Breast epithelium (tissue), 4 donors: ENCODE data around the gene PRKCE. TPM values are rescaled to one million over a fixed set of nuclear protein-coding genes. Genes with fewer than 3 reads are reported as not detected.
A peak's percentile ranks its signal among the peaks of the same experiment; 100 is the strongest.

Source experiments
- DNase-seq, 2 donors: peaks; one replicate each; pipeline ENCODE4 v3.0.0-alpha.2; 2019; ENCODE audit warnings: low spot score in 2 of 2
- H3K27ac ChIP-seq, 2 donors: fragments of 200-600 bp; sonication (generic) in 1 of 2; one replicate each; pipeline ENCODE4 v1.5.1; 2016 to 2019; ENCODE audit warnings: mild to moderate bottlenecking in 1 of 2
- H3K27me3 ChIP-seq, 2 donors: fragments of 200-600 bp; sonication (generic) in 1 of 2; one replicate each; pipeline versions ENCODE4 v1.5.1 to v1.6.0; 2017 to 2019; ENCODE audit warnings: control low read depth in 1 of 2, mild to moderate bottlenecking in 1 of 2
- H3K36me3 ChIP-seq: fragments of 200-600 bp; one replicate; pipeline ENCODE4 v1.5.1; 2019
- H3K4me1 ChIP-seq, 2 donors: fragments of 200-600 bp; sonication (generic); one replicate each; pipeline ENCODE4 v1.5.1; 2016 to 2019; ENCODE audit warnings: control low read depth in 1 of 2
- H3K4me3 ChIP-seq, 3 donors: fragments of 200-600 bp; sonication (generic); 1 replicate in 2 of 3; 2 replicates in 1 of 3; pipeline ENCODE4 v1.5.1; 2016 to 2019; ENCODE audit warnings: mild to moderate bottlenecking in 3 of 3, moderate library complexity in 2 of 3
- H3K9me3 ChIP-seq, 2 donors: fragments of 200-600 bp; sonication (generic) in 1 of 2; one replicate each; pipeline ENCODE4 v1.5.1; 2016 to 2019; ENCODE audit warnings: control low read depth in 1 of 2
- CTCF ChIP-seq, 3 donors: fragments of 450-650 bp; IDR thresholded peaks; one replicate each; pipeline ENCODE4 v1.5.1; 2016 to 2017; ENCODE audit warnings: antibody characterized with exemption in 3 of 3, mild to moderate bottlenecking in 3 of 3, moderate library complexity in 3 of 3
- POLR2A ChIP-seq: fragments of 450-650 bp; IDR thresholded peaks from one replicate; pipeline ENCODE4 v1.6.1; 2016; ENCODE audit warnings: antibody characterized with exemption, mild to moderate bottlenecking, moderate library complexity
- POLR2AphosphoS5 ChIP-seq, 3 donors: sonication (generic); formaldehyde crosslinking; IDR thresholded peaks; one replicate each; pipeline ENCODE4 v1.6.1; 2017; ENCODE audit warnings: antibody characterized with exemption in 3 of 3
- intact Hi-C: fragments of 100-400 bp; cut with DNase I; formaldehyde crosslinking; loops from one replicate; pipeline ENCODE4 v1.15.1; 2023; ENCODE audit warnings: low total_unique reads
- total RNA-seq, 3 donors: library from RNA; depleted of rRNA; stranded (reverse); fragments of >200 nt; gene quantifications; one replicate each; pipeline ENCODE4 v1.1.0, GENCODE V29; 2016

The PRKCE gene
- total RNA-seq, 3 donors from 2014 or later: 20.6 to 34.0 (median 23.6) TPM

GRCh38 chr2:45746888-45747287, 95.4 kb downstream of the PRKCE start:
- intact Hi-C loops: no loop called here
- TF ChIP-seq POLR2AphosphoS5 (IDR thresholded peaks at IDR 0.05): no peak
- no peak for TF ChIP-seq CTCF (IDR thresholded peaks at IDR 0.05)
- TF ChIP-seq POLR2A: no peak
- Histone ChIP-seq H3K27ac (no peak overlapping the region), H3K9me3 (no peaks in the 10 kb centered on the region), H3K4me3 (no peak overlapping the region), H3K27me3 (no peaks in the 10 kb centered on the region), H3K36me3 (no peaks in the 10 kb centered on the region), H3K4me1 (no peaks in the 10 kb centered on the region)
- no peak for DNase-seq

- Histone ChIP-seq H3K9me3 (no peaks in the 10 kb centered on the region), H3K4me3 (no peak overlapping the region), H3K4me1 (no peaks in the 10 kb centered on the region), H3K36me3 (no peaks in the 10 kb centered on the region), H3K27ac (no peak overlapping the region), H3K27me3 (no peaks in the 10 kb centered on the region)
- no peak for TF ChIP-seq POLR2AphosphoS5 (IDR thresholded peaks at IDR 0.05)
- no peak for TF ChIP-seq POLR2A
- TF ChIP-seq CTCF (IDR thresholded peaks at IDR 0.05): no peak
- no peak for DNase-seq
- intact Hi-C loops: no loop called here
Measured at GRCh38 chr2:45747363-45747762, 95.9 kb downstream of the PRKCE start.

GRCh38 chr2:45748239-45748638, 96.8 kb downstream of the PRKCE start:
- intact Hi-C loops: no loop called here
- no peaks in the 10 kb centered on the region for H3K4me1 ChIP-seq
- H3K36me3 ChIP-seq: no peaks in the 10 kb centered on the region
- H3K27ac ChIP-seq: peak overlapping the region in 1 of 2 donors; percentile 10
- DNase-seq: no peak
- H3K27me3 ChIP-seq: no peaks in the 10 kb centered on the region
- TF ChIP-seq POLR2A (no peak), CTCF (IDR thresholded peaks at IDR 0.05) (no peak), POLR2AphosphoS5 (IDR thresholded peaks at IDR 0.05) (no peak)
- H3K4me3 ChIP-seq: no peak overlapping the region
- no peaks in the 10 kb centered on the region for H3K9me3 ChIP-seq

- Histone ChIP-seq H3K4me3 (no peak overlapping the region), H3K27me3 (no peaks in the 10 kb centered on the region), H3K36me3 (no peaks in the 10 kb centered on the region), H3K27ac (no peak overlapping the region), H3K9me3 (no peaks in the 10 kb centered on the region), H3K4me1 (peaks cover 0 to 11% of the 10 kb centered on the region in 2 donors)
- intact Hi-C loops: no loop called here
- TF ChIP-seq CTCF (IDR thresholded peaks at IDR 0.05): no peak
- TF ChIP-seq POLR2A: no peak
- no peak for TF ChIP-seq POLR2AphosphoS5 (IDR thresholded peaks at IDR 0.05)
- DNase-seq: no peak
Measured at GRCh38 chr2:45750001-45750400, 98.5 kb downstream of the PRKCE start.

- H3K27ac ChIP-seq: no peak overlapping the region
- no peaks in the 10 kb centered on the region for H3K9me3 ChIP-seq
- no peaks in the 10 kb centered on the region for H3K36me3 ChIP-seq
- DNase-seq: no peak
- no peaks in the 10 kb centered on the region for H3K27me3 ChIP-seq
- H3K4me1 ChIP-seq: peaks cover 0 to 11% of the 10 kb centered on the region in 2 donors
- intact Hi-C loops: no loop called here
- TF ChIP-seq CTCF (IDR thresholded peaks at IDR 0.05) (no peak), POLR2AphosphoS5 (IDR thresholded peaks at IDR 0.05) (no peak), POLR2A (no peak)
- H3K4me3 ChIP-seq: no peak overlapping the region
Measured at GRCh38 chr2:45750484-45750883, 99.0 kb downstream of the PRKCE start.
